ENCODE results near the gene SAMD4B. TPM values are rescaled to one million over a fixed set of nuclear protein-coding genes. Genes with fewer than 3 reads are reported as not detected.
A peak's percentile ranks its signal among the peaks of the same experiment; 100 is the strongest.

The SAMD4B gene
- total RNA-seq, 1 donor from 2014 or later = 158 TPM

GRCh38 chr19:39399668-39400050 lies 57.4 kb downstream of the SAMD4B start:
- Mint-ChIP-seq H3K4me1 (peaks cover 32% of the 10 kb centered on the region), H3K27me3 (ENCODE audit: low read depth) (no peaks in the 10 kb centered on the region), H3K4me3 (peak overlapping the region; percentile 25), H3K27ac (ENCODE audit: unreplicated experiment) (no peak overlapping the region), H3K36me3 (ENCODE audit: low read depth) (peaks cover 3% of the 10 kb centered on the region), H3K9me3 (no peaks in the 10 kb centered on the region)
- no peak for DNase-seq (ENCODE audit: low read depth, low spot score)
- TF ChIP-seq CTCF (conservative IDR thresholded peaks at IDR 0.05) = no peak

GRCh38 chr19:39400061-39400460 lies 57.8 kb downstream of the SAMD4B start:
- peak overlapping the region; percentile 25 for H3K4me3 Mint-ChIP-seq
- H3K36me3 Mint-ChIP-seq (ENCODE audit: low read depth) = peaks cover 3% of the 10 kb centered on the region
- peaks cover 32% of the 10 kb centered on the region for H3K4me1 Mint-ChIP-seq
- H3K9me3 Mint-ChIP-seq = no peaks in the 10 kb centered on the region
- DNase-seq (ENCODE audit: low read depth, low spot score) = no peak
- TF ChIP-seq CTCF (conservative IDR thresholded peaks at IDR 0.05) = no peak
- H3K27ac Mint-ChIP-seq (ENCODE audit: unreplicated experiment) = no peak overlapping the region
- H3K27me3 Mint-ChIP-seq (ENCODE audit: low read depth) = no peaks in the 10 kb centered on the region

GRCh38 chr19:39401070-39401548 lies 58.9 kb downstream of the SAMD4B start:
- H3K4me1 Mint-ChIP-seq = peaks cover 34% of the 10 kb centered on the region
- no peak for TF ChIP-seq CTCF (conservative IDR thresholded peaks at IDR 0.05)
- no peaks in the 10 kb centered on the region for H3K9me3 Mint-ChIP-seq
- no peak for DNase-seq (ENCODE audit: low read depth, low spot score)
- peak overlapping the region; percentile 91 for H3K4me3 Mint-ChIP-seq
- H3K36me3 Mint-ChIP-seq (ENCODE audit: low read depth) = no peaks in the 10 kb centered on the region
- H3K27me3 Mint-ChIP-seq (ENCODE audit: low read depth) = peaks cover under 1% of the 10 kb centered on the region
- H3K27ac Mint-ChIP-seq (ENCODE audit: unreplicated experiment) = peak overlapping the region; percentile 5

- Mint-ChIP-seq H3K27me3 (ENCODE audit: low read depth) (peaks cover 4% of the 10 kb centered on the region), H3K9me3 (no peaks in the 10 kb centered on the region), H3K4me1 (peaks cover 37% of the 10 kb centered on the region), H3K27ac (ENCODE audit: unreplicated experiment) (peak overlapping the region; percentile 99), H3K36me3 (ENCODE audit: low read depth) (no peaks in the 10 kb centered on the region), H3K4me3 (peak overlapping the region; percentile 91)
- TF ChIP-seq CTCF (conservative IDR thresholded peaks at IDR 0.05) = no peak
- no peak for DNase-seq (ENCODE audit: low read depth, low spot score)
These were observed 59.5 kb downstream of the SAMD4B start for GRCh38 chr19:39401549-39402345.

GRCh38 chr19:39402346-39403300 lies 60.4 kb downstream of the SAMD4B start:
- DNase-seq (ENCODE audit: low read depth, low spot score) = peak; percentile 67
- Mint-ChIP-seq H3K4me1 (peaks cover 37% of the 10 kb centered on the region), H3K9me3 (no peaks in the 10 kb centered on the region), H3K36me3 (ENCODE audit: low read depth) (no peaks in the 10 kb centered on the region), H3K27me3 (ENCODE audit: low read depth) (peaks cover 9% of the 10 kb centered on the region), H3K4me3 (peak overlapping the region; percentile 91), H3K27ac (ENCODE audit: unreplicated experiment) (peak overlapping the region; percentile 99)
- TF ChIP-seq CTCF (conservative IDR thresholded peaks at IDR 0.05) = no peak
